Fibroblast of the conjunctiva (primary cell): Measurements from ENCODE around the gene MTFR2.
A peak's percentile ranks its signal among the peaks of the same experiment; 100 is the strongest.

Experiments used
- DNase-seq: peaks from one replicate; pipeline ENCODE4 v3.0.0-alpha.2; 2010; ENCODE audit warnings: low read depth

Gene MTFR2

DNA sequence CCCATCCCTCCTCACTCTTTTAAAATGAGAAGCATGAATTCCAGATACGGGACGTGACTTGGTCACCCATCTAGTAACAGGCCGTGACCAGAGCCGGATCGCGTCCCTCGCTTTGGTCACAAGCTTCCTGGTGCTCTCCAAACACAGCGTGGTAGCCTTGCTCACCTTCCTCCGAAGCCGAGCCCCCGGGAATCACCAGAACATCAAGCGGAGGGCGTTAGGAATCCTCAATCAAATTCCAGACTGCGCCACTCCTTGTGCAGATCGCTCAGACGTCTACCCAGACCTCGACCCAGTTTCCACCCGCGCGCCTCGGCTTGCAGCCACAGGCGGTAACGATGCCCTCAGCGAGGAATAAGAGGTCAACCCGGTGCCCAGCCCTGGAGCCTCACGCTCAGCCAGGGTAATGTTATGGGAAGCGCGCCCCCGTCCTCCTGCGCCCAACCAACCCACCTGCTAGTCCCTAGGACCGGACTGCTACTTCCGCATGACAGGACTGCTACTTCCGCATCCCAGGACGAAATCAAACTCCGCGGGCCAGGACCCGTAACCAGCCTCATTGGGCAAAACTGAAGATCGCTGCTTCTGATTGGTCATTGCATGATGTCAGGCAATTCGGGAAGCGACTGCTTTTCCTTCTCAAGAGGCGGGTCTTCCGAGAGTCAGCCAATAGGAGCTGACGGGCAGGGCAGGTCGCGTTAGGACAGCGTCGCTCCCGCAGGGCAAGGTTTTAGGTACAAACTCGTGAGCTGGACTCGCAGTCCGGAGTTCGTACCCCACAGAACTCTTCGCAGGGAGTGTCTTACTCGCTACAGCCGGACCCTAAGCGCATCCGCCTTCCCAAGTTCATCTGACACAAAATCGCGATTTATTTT, at the start of gene MTFR2:
Gene MTFR2, minus strand, starts transcription at position 501 of the 875 bp plus-strand sequence. CDS start 1,212 bp downstream, outside the sequence.
- DNase-seq: peak; percentile 99

GRCh38 chr6:136294621-136295020, 44.5 kb upstream of the MTFR2 start:
- no peak for DNase-seq

GRCh38 chr6:136290410-136291010, 40.4 kb upstream of the MTFR2 start:
- DNase-seq: peak; percentile 86

- peak; percentile 99 for DNase-seq
Measured at GRCh38 chr6:136289579-136290409, 39.7 kb upstream of the MTFR2 start, which contains the start of gene BCLAF1. Gene BCLAF1 (minus strand): TSS chr6:136289846. CDS start chr6:136279866, 9,980 bp downstream.

DNA sequence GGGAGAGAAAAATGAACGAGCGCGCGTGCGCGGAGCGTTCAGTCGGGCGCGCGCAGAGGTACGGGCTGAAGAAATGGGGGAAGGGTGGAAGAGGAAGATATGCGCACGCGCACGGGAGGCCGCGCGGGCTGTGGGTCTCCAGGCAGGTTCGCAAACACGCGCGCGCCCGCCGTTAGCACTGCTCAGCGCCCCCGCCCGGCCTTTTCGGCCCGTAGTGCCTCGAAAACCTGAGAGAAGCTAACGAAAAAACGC, 39.1 kb upstream of the MTFR2 start:
- peak; percentile 83 for DNase-seq

DNA sequence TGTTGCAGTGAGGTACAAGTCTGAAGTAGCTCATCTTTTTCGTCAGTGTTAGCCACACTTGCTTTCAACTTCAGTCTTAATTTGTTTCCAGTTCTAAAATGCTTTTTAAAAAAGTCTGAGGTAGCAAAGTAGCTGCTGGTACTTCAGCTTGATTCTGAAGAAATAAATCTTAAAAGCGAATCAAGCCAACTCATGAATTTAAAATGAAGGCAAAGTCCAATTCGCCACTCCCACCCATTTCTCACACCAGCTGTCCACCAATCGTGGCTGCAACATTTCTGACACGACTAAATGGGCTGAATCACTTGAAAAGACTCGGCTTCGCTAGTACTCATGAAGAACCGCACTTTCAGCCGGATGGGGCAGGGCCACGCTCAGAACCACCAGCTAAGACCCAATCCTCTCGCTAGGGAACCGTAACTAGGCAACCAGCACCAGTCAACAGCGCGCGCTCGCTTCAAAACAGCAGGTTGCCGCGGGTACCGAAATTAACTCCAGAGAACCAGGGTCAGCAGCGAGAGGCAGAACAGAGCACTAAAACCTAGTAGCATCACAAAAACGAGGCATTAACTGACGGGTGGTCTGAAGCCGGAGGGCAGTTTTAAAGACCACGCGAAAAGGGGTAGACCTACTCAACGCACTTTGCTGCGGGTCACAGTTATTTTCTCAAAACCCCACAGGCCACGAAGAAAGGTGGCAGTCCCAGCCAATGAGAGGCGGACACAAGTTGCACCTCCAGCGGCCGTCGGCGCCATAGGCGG, 38.6 kb upstream of the MTFR2 start:
- DNase-seq: peak; percentile 91

DNA sequence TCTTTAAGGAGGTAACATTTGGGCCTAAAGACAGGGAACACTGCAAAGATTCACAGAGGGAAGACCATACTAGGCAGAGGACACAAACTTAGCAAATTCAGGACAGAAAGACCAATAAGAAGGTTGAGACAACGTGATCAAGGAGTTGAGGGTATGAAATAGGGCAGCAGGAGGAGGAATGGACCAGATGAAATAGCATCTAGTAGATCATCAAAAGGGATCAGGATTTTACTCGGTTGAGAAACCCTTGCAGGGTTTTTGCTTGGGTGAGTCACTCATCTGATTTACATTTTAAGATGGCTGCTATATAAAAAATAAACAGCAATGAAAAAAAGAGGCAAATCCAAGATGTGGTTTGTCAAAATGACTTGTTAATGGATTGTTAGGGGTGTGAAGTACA, 34.8 kb upstream of the MTFR2 start:
- peak; percentile 9 for DNase-seq

DNA sequence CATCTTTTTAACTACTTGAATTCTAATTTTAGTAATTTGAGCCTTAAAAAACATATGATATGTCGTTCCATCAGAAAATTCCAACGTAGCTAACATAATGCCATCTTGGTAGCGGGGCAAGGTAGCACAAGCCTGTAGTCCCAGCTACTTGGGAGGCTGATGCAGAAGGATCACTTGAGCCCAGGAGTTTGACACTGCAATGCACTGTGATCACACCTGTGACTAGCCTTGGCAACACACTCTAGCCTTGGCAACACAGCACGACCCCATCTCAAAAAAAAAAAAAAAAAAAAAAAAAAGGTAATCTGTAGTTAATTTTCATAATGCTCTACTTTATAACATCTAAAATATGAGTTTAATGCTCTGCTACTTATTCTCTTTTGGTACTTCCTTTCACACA, 32.8 kb upstream of the MTFR2 start:
- DNase-seq: no peak

DNA sequence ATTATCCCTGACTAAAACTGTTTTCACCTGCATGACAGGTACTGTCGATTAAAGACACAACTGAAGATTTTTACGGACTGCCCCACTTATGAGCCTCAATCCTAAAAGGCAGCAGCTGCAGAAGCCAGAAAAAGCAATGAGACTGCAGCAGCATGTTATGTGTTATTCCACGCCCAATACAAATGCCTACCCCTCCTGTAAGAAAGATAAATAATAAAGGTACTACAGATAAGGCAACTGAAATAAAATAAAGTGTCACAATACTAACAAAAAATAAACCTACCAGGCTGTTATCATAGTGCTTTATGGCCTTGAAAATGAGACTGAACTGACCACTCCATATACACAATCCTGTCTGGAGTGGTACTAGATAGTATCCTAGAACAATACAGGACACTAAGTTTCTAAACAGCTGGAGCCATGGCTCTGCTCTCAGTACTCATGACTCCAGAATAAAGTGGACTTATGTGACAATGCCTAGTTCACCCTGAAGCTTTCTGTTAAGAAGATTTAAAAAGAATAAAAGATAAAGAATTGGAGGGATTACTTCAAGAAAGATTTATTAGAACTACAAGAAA, 30.0 kb upstream of the MTFR2 start:
- no peak for DNase-seq

- no peak for DNase-seq
Measured at GRCh38 chr6:136274062-136274461, 24.0 kb upstream of the MTFR2 start.

- no peak for DNase-seq
Measured at GRCh38 chr6:136265101-136265500, 15.0 kb upstream of the MTFR2 start.

DNA sequence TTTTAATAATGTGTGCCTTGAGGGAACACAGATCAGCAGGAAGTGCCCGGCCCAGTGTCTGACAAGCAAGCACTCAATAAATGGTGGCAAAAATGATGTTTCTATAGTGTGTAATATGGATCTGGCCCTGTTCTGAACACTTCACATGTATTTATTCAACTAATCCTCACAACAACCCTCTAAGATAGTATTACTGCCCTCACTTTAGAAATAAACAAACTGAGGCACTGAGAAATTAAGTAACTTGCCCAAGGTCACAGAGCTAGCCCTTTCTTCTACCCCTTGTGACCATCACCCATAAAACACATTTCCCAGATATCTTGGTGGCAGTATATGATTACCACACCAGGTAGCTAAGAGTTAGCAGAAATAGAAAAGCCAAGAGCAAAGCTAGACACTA, 12.8 kb upstream of the MTFR2 start:
- no peak for DNase-seq

DNA sequence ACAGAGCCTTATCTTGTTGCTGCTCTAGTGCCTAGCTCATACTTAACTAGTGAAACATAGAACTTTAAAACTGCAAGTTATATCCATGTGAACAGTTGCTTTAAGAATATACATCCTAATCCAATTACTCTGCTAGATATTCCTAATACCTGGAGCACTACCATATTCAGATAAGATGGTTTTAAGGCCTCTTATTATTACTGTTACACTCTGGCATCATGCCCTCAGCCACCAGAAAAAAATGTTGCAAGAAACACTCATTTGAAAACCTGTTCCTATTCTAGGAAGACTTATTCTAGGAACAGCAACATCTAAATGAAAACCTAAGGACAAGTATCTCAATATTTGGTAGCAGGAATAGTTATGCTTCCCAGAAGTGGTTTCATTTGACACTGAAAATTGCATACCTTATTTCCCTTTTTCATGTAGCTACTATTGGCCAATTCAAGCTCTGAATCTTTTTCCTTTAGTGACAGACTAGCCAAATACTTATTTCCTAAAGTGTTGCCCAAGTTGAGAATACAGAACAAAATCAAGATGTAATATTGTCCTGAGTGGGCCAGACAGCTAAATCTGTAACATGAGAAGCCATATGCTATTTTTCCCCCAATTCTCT, 4.8 kb upstream of the MTFR2 start:
- no peak for DNase-seq

GRCh38 chr6:136253734-136254133, 3.6 kb upstream of the MTFR2 start:
- DNase-seq: no peak

DNA sequence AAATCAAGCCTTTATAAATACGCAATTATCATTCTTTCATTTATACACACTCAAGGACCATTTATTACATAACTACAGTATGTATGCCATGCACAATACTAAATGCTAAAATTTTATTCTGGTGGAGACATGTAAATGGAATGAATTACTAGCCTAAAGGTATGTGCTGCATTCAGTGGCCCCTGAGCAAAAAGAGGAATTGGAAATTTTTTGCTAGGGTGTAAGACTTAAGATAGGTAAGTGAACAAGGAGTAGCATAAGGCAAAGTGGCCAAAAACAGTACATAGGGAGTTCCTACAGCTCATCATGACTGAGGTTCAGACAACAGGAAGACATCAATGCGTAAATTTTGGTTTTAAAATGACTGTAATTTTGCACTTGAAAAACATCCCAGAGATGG, 2.3 kb upstream of the MTFR2 start:
- no peak for DNase-seq

- DNase-seq: no peak
Measured at GRCh38 chr6:136251394-136251793, 1.3 kb upstream of the MTFR2 start.

DNA sequence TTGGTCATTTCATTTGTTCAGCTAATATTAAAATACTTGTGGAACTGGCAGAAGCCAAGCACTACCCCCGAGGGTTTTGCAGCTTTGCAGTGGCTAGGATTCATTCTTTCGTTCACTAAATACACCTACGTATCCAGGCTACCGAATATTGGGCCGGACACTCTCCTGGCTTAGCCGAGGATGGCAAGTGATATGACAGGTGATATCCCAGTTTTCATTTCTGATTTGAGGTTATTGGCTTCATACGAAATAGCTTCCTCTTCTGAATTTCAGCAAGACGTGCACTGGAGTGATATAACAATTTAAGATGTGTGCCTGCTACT, 536 bp upstream of the MTFR2 start:
- DNase-seq: no peak

DNA sequence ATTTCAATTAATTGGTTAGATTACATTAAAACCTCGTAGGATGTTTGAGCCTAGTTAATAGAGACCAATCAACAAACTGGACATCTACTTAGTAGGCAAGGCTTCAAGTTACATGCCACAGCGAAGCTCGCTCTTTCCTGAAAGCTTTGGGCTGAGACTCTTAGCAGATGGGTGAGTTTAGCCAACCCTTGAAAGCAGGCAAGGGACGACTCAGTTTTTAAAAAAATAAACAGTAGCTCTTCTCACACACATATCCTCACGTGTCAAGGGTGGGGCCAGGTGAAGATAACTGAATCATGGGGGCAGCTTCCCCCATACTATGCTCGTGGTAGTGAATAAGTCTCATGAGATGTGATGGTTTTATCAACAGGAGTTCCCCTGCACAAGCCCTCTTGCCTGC, 775 bp downstream of the MTFR2 start:
- DNase-seq: no peak

DNA sequence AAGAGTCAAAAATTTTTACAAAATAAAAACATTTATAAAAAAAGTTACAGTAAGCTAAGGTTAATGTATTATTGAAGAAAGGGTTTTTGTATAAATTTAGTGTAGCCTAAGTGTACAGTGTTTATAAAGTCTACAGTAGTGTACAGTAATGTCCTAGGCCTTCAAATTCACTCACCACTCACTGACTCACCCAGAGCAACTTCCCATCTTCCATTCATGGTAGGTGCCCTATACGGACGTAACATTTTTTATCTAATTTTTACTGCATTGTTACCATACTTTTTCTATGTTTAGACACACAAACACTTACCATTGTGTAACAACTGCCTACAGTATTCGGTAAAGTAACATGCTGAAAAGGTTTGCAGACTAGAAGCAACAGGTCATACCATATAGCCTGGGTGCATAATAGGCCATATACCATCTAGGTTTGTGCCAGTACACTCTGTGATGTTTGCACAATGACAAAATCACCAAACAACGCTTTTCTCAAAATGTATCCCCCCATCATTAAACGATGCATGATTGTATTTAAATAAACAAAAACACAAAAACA, 6.0 kb downstream of the MTFR2 start:
- no peak for DNase-seq

DNA sequence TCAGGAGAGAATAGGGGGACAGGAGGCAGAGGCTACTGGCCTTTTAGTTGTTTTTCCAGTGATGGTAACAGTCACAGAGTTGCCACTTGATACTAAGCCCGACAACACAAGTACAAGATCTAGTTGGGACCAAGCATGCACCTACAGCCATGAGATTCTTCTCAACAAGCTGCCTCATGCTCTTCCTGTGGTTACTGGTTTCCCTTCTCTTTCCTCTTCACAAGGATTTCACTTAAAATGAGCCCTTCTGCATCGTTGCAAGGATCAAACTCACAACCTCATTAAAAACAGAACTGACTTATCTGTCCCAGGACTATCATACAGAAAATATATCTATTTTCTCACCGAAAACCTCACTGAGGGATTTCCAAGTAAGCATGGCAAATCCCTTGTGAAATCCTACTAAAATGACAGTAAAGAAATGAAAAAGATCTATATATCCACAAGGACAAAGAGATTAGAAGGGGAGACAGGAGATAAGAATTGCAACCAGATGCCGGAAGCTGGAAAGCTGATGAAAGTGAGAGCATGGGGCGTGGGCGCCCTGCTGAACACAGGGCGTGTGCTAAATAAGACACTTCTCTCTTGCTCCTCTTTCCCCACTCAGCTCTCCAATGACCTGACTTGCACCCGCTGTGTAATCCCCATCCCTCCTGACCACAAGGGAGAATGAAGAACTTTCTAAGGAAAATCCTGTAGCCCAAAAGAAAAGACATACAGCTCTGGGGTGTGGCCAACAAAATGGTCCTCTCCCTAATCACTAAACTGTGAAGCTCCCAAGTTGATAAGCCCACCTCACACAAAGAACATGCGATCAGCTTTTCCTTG, 13.4 kb downstream of the MTFR2 start:
- no peak for DNase-seq
